A549 (cell line): Measurements from ENCODE around the gene INO80C. TPM values are rescaled to one million over a fixed set of nuclear protein-coding genes. Genes with fewer than 3 reads are reported as not detected.

Experiments used
- ATAC-seq, 2 experiments: fragments of 200-7000 bp in 1 of 2; fragments of >200 bp in 1 of 2; cut with Nextera tagmentation in 1 of 2; cut with Tn5 transposase in 1 of 2; 3 replicates each; pipeline versions ENCODE4 v1.8.0 to v1.9.1; 2018 to 2020; ENCODE audit warnings: mild to moderate bottlenecking in 1 of 2, moderate library complexity in 1 of 2
- CTCF ChIA-PET: fragments of 300-600 bp; sonication (Branson Sonifier 250); formaldehyde crosslinking; extraction: SDS; loops from one replicate; lab custom pipeline; 2021; ENCODE audit warnings: antibody characterized with exemption, inconsistent platforms; lab: Yijun Ruan, JAX
- POLR2A ChIA-PET: fragments of 350-600 bp; formaldehyde crosslinking; extraction: SDS; loops from one replicate; lab custom pipeline; 2021; ENCODE audit warnings: antibody characterized with exemption, inconsistent platforms; lab: Yijun Ruan, JAX
- DNase-seq, 2 experiments: peaks; one replicate each; pipeline versions ENCODE4 v3.0.0 to v3.0.0-alpha.2; 2011 to 2016; ENCODE audit warnings: low read depth in 1 of 2, low spot score in 1 of 2
- FAIRE-seq: peaks from 2 replicates; lab custom pipeline; 2011; peaks lifted over from hg19 to GRCh38; lab: Jason Lieb, UNC
- H3K27ac ChIP-seq, 2 experiments: fragments of >200 bp; sonication (Bioruptor Twin); formaldehyde crosslinking; 3 replicates each; pipeline ENCODE4 v1.5.1; 2016 to 2017
- H3K4me1 ChIP-seq: fragments of >200 bp; sonication (Bioruptor Twin); formaldehyde crosslinking; 3 replicates; pipeline ENCODE4 v1.6.1; 2016
- H3K4me2 ChIP-seq: fragments of >200 bp; sonication (Bioruptor Twin); formaldehyde crosslinking; 3 replicates; pipeline ENCODE4 v1.6.1; 2016
- H3K4me3 ChIP-seq: fragments of >200 bp; sonication (Bioruptor Twin); formaldehyde crosslinking; 3 replicates; pipeline ENCODE4 v1.5.1; 2016
- H3K9me3 ChIP-seq: fragments of >200 bp; sonication (Bioruptor Twin); formaldehyde crosslinking; 3 replicates; pipeline ENCODE4 v1.6.1; 2016
- BHLHE40 ChIP-seq: IDR thresholded peaks from 2 replicates; pipeline ENCODE4 v1.6.1; 2012; ENCODE audit warnings: low read depth, low read length, inconsistent platforms
- CBX2 ChIP-seq: fragments of 200-600 bp; sonication (generic); IDR thresholded peaks from 2 replicates; pipeline ENCODE4 v1.6.1; 2016; ENCODE audit warnings: low read depth, mild to moderate bottlenecking, borderline replicate concordance
- EHF ChIP-seq: fragments of 250-450 bp; sonication (Bioruptor Pico); IDR thresholded peaks from 2 replicates; pipeline ENCODE4 v1.5.0; 2020; ENCODE audit warnings: mild to moderate bottlenecking
- EP300 ChIP-seq, 2 experiments: fragments of >200 bp; sonication (Bioruptor Twin); formaldehyde crosslinking; IDR thresholded peaks; 2 replicates in 1 of 2; 3 replicates in 1 of 2; pipeline ENCODE4 v1.6.1; 2016 to 2017
- FOXS1 ChIP-seq: fragments of 250-450 bp; sonication (Bioruptor Pico); IDR thresholded peaks from 2 replicates; pipeline ENCODE4 v1.5.0; 2020; ENCODE audit warnings: mild to moderate bottlenecking, moderate library complexity
- GATA3 ChIP-seq: IDR thresholded peaks from 2 replicates; pipeline ENCODE4 v1.6.1; 2012; ENCODE audit warnings: borderline replicate concordance
- HDAC2 ChIP-seq: fragments of 200-600 bp; sonication (generic); IDR thresholded peaks from 2 replicates; pipeline ENCODE4 v1.6.1; 2016
- HES2 ChIP-seq: fragments of >200 bp; sonication (Bioruptor Twin); formaldehyde crosslinking; IDR thresholded peaks from 2 replicates; pipeline ENCODE4 v1.6.1; 2016
- HOXB5 ChIP-seq: fragments of 250-450 bp; sonication (Bioruptor Pico); IDR thresholded peaks from 2 replicates; pipeline ENCODE4 v1.5.0; 2020; ENCODE audit warnings: mild to moderate bottlenecking, moderate library complexity
- KDM5A ChIP-seq: fragments of 200-600 bp; sonication (generic); IDR thresholded peaks from 2 replicates; pipeline ENCODE4 v1.6.1; 2016; ENCODE audit warnings: antibody characterized with exemption, mild to moderate bottlenecking
- MAX ChIP-seq: IDR thresholded peaks from 2 replicates; pipeline ENCODE4 v1.6.1; 2012
- NR3C1 ChIP-seq: fragments of >200 bp; sonication (Bioruptor Twin); formaldehyde crosslinking; IDR thresholded peaks from 3 replicates; pipeline ENCODE4 v1.6.1; 2017
- POLR2AphosphoS2 ChIP-seq: conservative IDR thresholded peaks from 2 replicates; pipeline ENCODE4 v1.6.1; 2012; ENCODE audit warnings: low read length, improper control_type of control experiment, inconsistent platforms
- SMC3 ChIP-seq: fragments of >200 bp; sonication (Bioruptor Twin); formaldehyde crosslinking; IDR thresholded peaks from 3 replicates; pipeline ENCODE4 v1.6.1; 2018; ENCODE audit warnings: inconsistent platforms
- USF2 ChIP-seq: fragments of 450-650 bp; IDR thresholded peaks from 2 replicates; pipeline ENCODE4 v1.6.1; 2014; ENCODE audit warnings: antibody characterized with exemption
- WGBS: methylation state at CpG from one replicate; pipeline ENCODE4 v1.1.6; 2017; ENCODE audit errors: missing lambda C conversion rate; 5-methylcytosine and 5-hydroxymethylcytosine counted together
- polyA plus RNA-seq, 4 experiments: library from polyadenylated mRNA; depleted of rRNA in 3 of 4; stranded (reverse); fragments of >200 nt; fragmentation: RNase III in 1 of 4; extraction: RNeasy Plus Mini Kit Qiagen cat#74134 plus additional on column Dnase treatment in 1 of 4; gene quantifications; 2 replicates in 3 of 4; 3 replicates in 1 of 4; pipeline ENCODE4 v1.2.3, GENCODE V29; 2011 to 2017

The INO80C gene
- polyA plus RNA-seq, 2 of the 4 experiments (the other 2 are of a cell fraction), result 22.1 to 33.3 TPM

- TF ChIP-seq USF2, result no peak
Measured at GRCh38 chr18:35436076-35436649, 61.6 kb downstream of the INO80C start (continued).

GRCh38 chr18:35435401-35435800, 62.4 kb downstream of the INO80C start:
- Histone ChIP-seq H3K4me3 (no peak overlapping the region), H3K4me2 (peak overlapping the region; percentile 51; the same call in 1 of the 3 replicates), H3K9me3 (no peaks in the 10 kb centered on the region), H3K4me1 (peaks cover 36% of the 10 kb centered on the region), H3K27ac (peak overlapping the region; percentile 81 to 85)
- ChIA-PET CTCF (no interaction called here), POLR2A (interaction anchor here (1.0 kb wide), 1 partner anchor 21 kb away, joined by 3 read pairs; no protein-coding TSS in a partner anchor)
- ATAC-seq (no peak), FAIRE-seq (no peak), DNase-seq (no peak)
- no peak for TF ChIP-seq GATA3
- TF ChIP-seq EP300 (IDR thresholded peaks at IDR 0.05), result no peak
- 72% methylated on average over 3 of the region's 3 CpGs for WGBS

DNA sequence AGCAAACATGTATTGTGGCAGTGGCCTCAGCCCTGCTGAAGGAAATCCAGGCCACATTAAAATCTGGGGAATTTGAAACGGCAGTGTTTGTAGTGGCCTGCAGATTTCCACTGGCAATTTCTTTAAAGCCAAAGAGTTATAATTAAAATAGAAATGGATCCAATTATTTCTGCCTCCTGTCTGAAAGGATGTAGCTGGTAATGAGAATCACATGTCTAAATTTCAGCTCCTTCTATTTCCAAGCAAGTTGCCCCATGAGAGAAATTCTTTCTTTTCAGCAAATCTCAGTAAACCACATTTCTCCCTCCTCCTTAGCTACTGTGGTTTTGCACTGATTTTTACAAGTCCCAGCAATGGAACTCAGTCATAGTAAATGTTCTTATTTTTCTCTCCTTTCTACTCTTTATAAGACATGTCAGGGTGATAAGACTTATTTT, 65.2 kb downstream of the INO80C start:
- ATAC-seq, result no peak
- CTCF ChIA-PET, result interaction anchor here (1.0 kb wide), 1 partner anchor 20 kb away, joined by 3 read pairs; no protein-coding TSS in a partner anchor
- no peak for DNase-seq
- Histone ChIP-seq H3K4me2 (no peak overlapping the region), H3K4me3 (no peak overlapping the region), H3K4me1 (peaks cover 30% of the 10 kb centered on the region), H3K9me3 (no peaks in the 10 kb centered on the region), H3K27ac (peak overlapping the region; percentile 33 to 68; a peak in 4 of 6 replicates)
- 72% methylated on average over 1 of the region's 1 CpG for WGBS
- TF ChIP-seq HOXB5 (CRISPR knock-in tag) (no peak), EHF (CRISPR knock-in tag) (no peak), USF2 (no peak), BHLHE40 (no peak), MAX (no peak), HDAC2 (no peak), POLR2AphosphoS2 (no peak)
- FAIRE-seq, result no peak
- POLR2A ChIA-PET, result no interaction called here

DNA sequence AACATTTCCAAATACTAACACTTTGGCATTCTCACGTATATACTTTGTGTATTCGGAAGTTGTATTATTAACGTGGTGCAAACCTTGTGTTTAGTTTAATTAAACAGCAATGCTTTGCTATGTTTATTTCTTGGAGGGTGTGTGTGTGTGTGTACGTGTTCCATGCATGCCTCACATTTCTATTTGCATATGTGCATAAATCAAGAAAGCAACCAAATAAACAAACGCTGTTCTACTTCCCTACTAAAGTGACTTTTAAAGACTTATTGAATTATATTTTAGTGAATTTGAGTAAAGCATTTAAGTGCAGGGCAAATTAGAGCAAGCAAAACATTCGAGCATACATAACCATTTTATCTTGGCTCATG, 66.4 kb downstream of the INO80C start:
- ChIA-PET POLR2A (no interaction called here), CTCF (no interaction called here)
- Histone ChIP-seq H3K27ac (peak overlapping the region; percentile 42 to 68; a peak in 4 of 6 replicates), H3K4me3 (no peak overlapping the region), H3K9me3 (no peaks in the 10 kb centered on the region), H3K4me2 (0 out of 3 replicates have a peak overlapping the region, but pooled peaks have one; percentile 23), H3K4me1 (peaks cover 18% of the 10 kb centered on the region)
- TF ChIP-seq FOXS1 (CRISPR knock-in tag), result no peak
- no peak for TF ChIP-seq CBX2
- TF ChIP-seq NR3C1, result no peak
- TF ChIP-seq HES2, result no peak
- no peak for TF ChIP-seq KDM5A
- no peak for TF ChIP-seq BHLHE40
- 72% methylated on average over 6 of the region's 6 CpGs for WGBS
- ATAC-seq (no peak), FAIRE-seq (no peak), DNase-seq (no peak)

DNA sequence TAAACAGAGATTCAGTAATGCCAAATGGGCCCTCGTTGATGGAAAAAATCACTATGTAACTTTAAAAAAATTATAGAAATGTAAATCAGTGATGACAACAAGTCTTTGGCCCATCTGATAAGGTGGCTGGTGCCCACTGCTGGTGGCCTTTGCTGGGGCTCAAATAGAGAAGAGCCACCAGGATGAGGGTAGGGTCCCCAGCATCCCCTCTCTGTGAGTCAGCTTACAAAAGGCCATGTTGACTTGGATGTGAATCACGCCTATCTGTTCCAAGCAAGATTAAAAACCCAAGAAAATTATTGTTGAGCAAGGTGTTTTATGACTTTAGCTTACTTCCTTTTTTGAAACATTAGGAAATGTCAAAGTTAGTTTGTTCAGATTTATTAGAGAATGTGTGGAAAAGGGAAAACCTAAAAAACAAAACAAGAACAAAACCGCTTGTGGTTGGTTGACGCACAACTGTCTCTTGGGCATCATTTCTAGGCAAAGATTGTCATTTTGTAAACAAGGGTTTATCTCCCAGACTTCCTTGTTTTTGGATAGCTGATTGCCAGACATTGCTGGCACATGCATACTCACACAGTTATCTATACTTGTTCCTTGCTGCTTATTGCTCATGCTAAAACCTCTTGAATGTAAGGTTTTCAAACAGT, 66.9 kb downstream of the INO80C start:
- H3K27ac ChIP-seq, result peak overlapping the region; percentile 42 to 64; a peak in 4 of 6 replicates
- TF ChIP-seq EP300 (IDR thresholded peaks at IDR 0.05) (no peak), SMC3 (peak; percentile 5; the same call in 1 of the 3 replicates)
- TF ChIP-seq, all 56 proteins: peak for 1
- FAIRE-seq (no peak), ATAC-seq (no peak), DNase-seq (no peak)
- Histone ChIP-seq H3K4me1 (peaks cover 16% of the 10 kb centered on the region), H3K9me3 (no peaks in the 10 kb centered on the region), H3K4me2 (0 out of 3 replicates have a peak overlapping the region, but pooled peaks have one; percentile 23), H3K4me3 (no peak overlapping the region)
- ChIA-PET CTCF (no interaction called here), POLR2A (no interaction called here)
- WGBS, result 57% methylated on average over 4 of the region's 4 CpGs
